Panc1 (cell line): Measurements from ENCODE around the gene IL17B. TPM values are rescaled to one million over a fixed set of nuclear protein-coding genes. Genes with fewer than 3 reads are reported as not detected.

Source experiments
- ATAC-seq: fragments of 200-7000 bp; cut with Tn5 transposase; 2 replicates; pipeline ENCODE4 v1.9.1; 2020; ENCODE audit warnings: mild to moderate bottlenecking, moderate library complexity
- BruUV-seq: library from RNA; stranded (reverse); fragments of 400-500 nt; replicated peaks from 2 replicates; lab custom pipeline; 2021; lab: Mats Ljungman, UMichigan
- CTCF ChIA-PET: fragments of 300-600 bp; sonication (Branson Sonifier 250); formaldehyde crosslinking; loops from one replicate; lab custom pipeline; 2022; ENCODE audit warnings: antibody characterized with exemption; lab: Charles Lee
- POLR2A ChIA-PET: fragments of 300-600 bp; sonication (Branson Sonifier 250); formaldehyde crosslinking; loops from one replicate; lab custom pipeline; 2022; ENCODE audit warnings: antibody characterized with exemption; lab: Charles Lee
- DNase-seq: peaks from one replicate; pipeline ENCODE4 v3.0.0-alpha.2; 2010; ENCODE audit warnings: low read depth, low spot score
- H3K27ac ChIP-seq: 2 replicates; pipeline ENCODE4 v1.5.1; 2011; ENCODE audit warnings: mild to moderate bottlenecking, low read length, inconsistent platforms
- H3K27me3 ChIP-seq: fragments of 200-500 bp; sonication (Bioruptor generic); 2 replicates; pipeline ENCODE4 v1.6.0; 2014; ENCODE audit warnings: low read length, inconsistent platforms; ENCODE audit not compliant: control insufficient read depth, insufficient read depth
- H3K36me3 ChIP-seq: fragments of 200-500 bp; sonication (Bioruptor generic); 2 replicates; pipeline ENCODE4 v1.5.1; 2014; ENCODE audit warnings: inconsistent platforms, mild to moderate bottlenecking, low read length, moderate library complexity; ENCODE audit not compliant: control insufficient read depth, insufficient read depth
- H3K4me1 ChIP-seq: 2 replicates; pipeline ENCODE4 v1.5.1; 2011; ENCODE audit warnings: inconsistent platforms, mild to moderate bottlenecking, low read length, moderate library complexity; ENCODE audit not compliant: control insufficient read depth, insufficient read depth
- H3K4me3 ChIP-seq, 2 experiments: 2 replicates each; pipeline ENCODE4 v1.5.1; 2011 to 2012; ENCODE audit warnings: low read depth in 2 of 2, low read length in 2 of 2, mild to moderate bottlenecking in 2 of 2, inconsistent platforms in 1 of 2, moderate library complexity in 1 of 2
- H3K9me3 ChIP-seq: fragments of 200-500 bp; sonication (Bioruptor generic); 2 replicates; pipeline ENCODE4 v1.5.1; 2014; ENCODE audit warnings: low read depth, mild to moderate bottlenecking, inconsistent platforms, low read length, moderate library complexity; ENCODE audit not compliant: control insufficient read depth, insufficient read depth
- CTCF ChIP-seq: fragments of 450-650 bp; IDR thresholded peaks from 2 replicates; pipeline ENCODE4 v1.5.1; 2017; ENCODE audit warnings: mild to moderate bottlenecking
- POLR2AphosphoS5 ChIP-seq: IDR thresholded peaks from 2 replicates; pipeline ENCODE4 v1.6.1; 2012; ENCODE audit warnings: mild to moderate bottlenecking, low read depth, low read length, moderate library complexity
- REST ChIP-seq, 2 experiments: IDR thresholded peaks; 2 replicates each; pipeline ENCODE4 v1.6.1; 2011 to 2012; ENCODE audit warnings: low read depth in 2 of 2, control low read depth in 1 of 2, low read length in 1 of 2, mild to moderate bottlenecking in 1 of 2, moderate library complexity in 1 of 2; ENCODE audit not compliant: insufficient read depth in 1 of 2
- SIN3A ChIP-seq: IDR thresholded peaks from 2 replicates; pipeline ENCODE4 v1.6.1; 2012; ENCODE audit warnings: low read depth, mild to moderate bottlenecking, low read length, moderate library complexity, borderline replicate concordance; ENCODE audit not compliant: insufficient read depth
- TCF7L2 ChIP-seq: IDR thresholded peaks from 2 replicates; pipeline ENCODE4 v1.6.1; 2011; ENCODE audit warnings: mild to moderate bottlenecking, low read depth, low read length, inconsistent platforms
- in situ Hi-C: cut with HindIII; loops from 2 replicates; pipeline ENCODE4 v1.10.0; 2016; ENCODE audit warnings: low sequenced_read_pairs, low pct_unique_long_range_greater_than_20kb
- intact Hi-C: fragments of 100-400 bp; cut with micrococcal nuclease; formaldehyde crosslinking; loops from one replicate; pipeline ENCODE4 v1.10.0; 2022; ENCODE audit not compliant: unreplicated experiment
- total RNA-seq: library from RNA; stranded (reverse); gene quantifications from one replicate; pipeline ENCODE4 v1.2.1, GENCODE V29; 2021; ENCODE audit not compliant: unreplicated experiment

Gene IL17B
- total RNA-seq, 1 experiment from 2014 or later, result not detected

GRCh38 chr5:149427374-149427773, 48.3 kb upstream of the IL17B start:
- Histone ChIP-seq H3K9me3 (no peaks in the 10 kb centered on the region), H3K27me3 (no peaks in the 10 kb centered on the region), H3K27ac (no peak overlapping the region), H3K36me3 (no peaks in the 10 kb centered on the region), H3K4me3 (no peak overlapping the region), H3K4me1 (peaks cover 5% of the 10 kb centered on the region; the same call in 1 of the 2 replicates)
- no TSS peak for BruUV-seq
- no peak for TF ChIP-seq POLR2AphosphoS5
- no peak for TF ChIP-seq CTCF
- TF ChIP-seq SIN3A, result no peak
- no peak for TF ChIP-seq TCF7L2
- TF ChIP-seq REST (IDR thresholded peaks at IDR 0.05; ENCODE audit: insufficient read depth in 1 of 2, low read depth in 2 of 2, low read length in 1 of 2), result no peak
- intact Hi-C loops (no loop called here), in situ Hi-C loops (no loop called here)
- ChIA-PET CTCF (no interaction called here), POLR2A (no interaction called here)
- no peak for DNase-seq
- ATAC-seq, result no peak

GRCh38 chr5:149426931-149427330, 47.8 kb upstream of the IL17B start:
- ChIA-PET CTCF (no interaction called here), POLR2A (no interaction called here)
- Histone ChIP-seq H3K4me3 (no peak overlapping the region), H3K4me1 (peaks cover 6% of the 10 kb centered on the region; the same call in 1 of the 2 replicates), H3K36me3 (no peaks in the 10 kb centered on the region), H3K9me3 (no peaks in the 10 kb centered on the region), H3K27ac (no peak overlapping the region), H3K27me3 (no peaks in the 10 kb centered on the region)
- in situ Hi-C loops (no loop called here), intact Hi-C loops (no loop called here)
- DNase-seq (no peak), ATAC-seq (no peak)
- BruUV-seq, result no TSS peak
- TF ChIP-seq TCF7L2 (no peak), CTCF (no peak), SIN3A (no peak), REST (IDR thresholded peaks at IDR 0.05; ENCODE audit: insufficient read depth in 1 of 2, low read depth in 2 of 2, low read length in 1 of 2) (no peak), POLR2AphosphoS5 (no peak)
